IMR-90 (cell line): ENCODE results near the gene FGD3. TPM values are rescaled to one million over a fixed set of nuclear protein-coding genes. Genes with fewer than 3 reads are reported as not detected.
"Not testable (repeated sequence)": the region's sequence is repeated elsewhere in the genome, so short reads cannot be mapped to it uniquely, and the experiment has no call there.

Source experiments
- ATAC-seq: fragments of 200-7000 bp; cut with Tn5 transposase; 2 replicates; pipeline ENCODE4 v1.9.1; 2020; ENCODE audit warnings: low read depth, mild to moderate bottlenecking, moderate library complexity
- BruUV-seq: library from RNA; stranded (reverse); fragments of 400-500 nt; replicated peaks from 2 replicates; lab custom pipeline; 2021; lab: Mats Ljungman, UMichigan
- CTCF ChIA-PET: fragments of 300-600 bp; formaldehyde crosslinking; extraction: SDS; loops from one replicate; lab custom pipeline; 2021; ENCODE audit warnings: antibody characterized with exemption; lab: Yijun Ruan, JAX
- POLR2A ChIA-PET: fragments of 300-600 bp; sonication (Branson Sonifier 250); formaldehyde crosslinking; loops from one replicate; lab custom pipeline; 2022; ENCODE audit warnings: antibody characterized with exemption; ENCODE audit not compliant: unreplicated experiment; lab: Charles Lee
- DNase-seq: peaks from one replicate; pipeline ENCODE4 v3.0.0; 2013
- H2AFZ ChIP-seq: replicated peaks from 2 replicates; pipeline ENCODE3; 2013; ENCODE audit warnings: low read length, mild to moderate bottlenecking; ENCODE audit not compliant: poor library complexity
- H2AK5ac ChIP-seq: 2 replicates; pipeline ENCODE4 v1.6.1; 2013; ENCODE audit warnings: low read depth, low read length, inconsistent platforms
- H2AK9ac ChIP-seq: replicated peaks from 2 replicates; pipeline ENCODE3; 2013; ENCODE audit warnings: mild to moderate bottlenecking, low read depth, low read length, moderate library complexity; ENCODE audit not compliant: poor library complexity
- H2BK120ac ChIP-seq: 2 replicates; pipeline ENCODE4 v1.6.1; 2013; ENCODE audit warnings: low read depth, low read length, inconsistent platforms
- H2BK15ac ChIP-seq: 3 replicates; pipeline ENCODE4 v1.6.1; 2013; ENCODE audit warnings: low read depth, low read length, inconsistent platforms
- H2BK20ac ChIP-seq: 2 replicates; pipeline ENCODE4 v1.6.1; 2013; ENCODE audit warnings: low read depth, mild to moderate bottlenecking, inconsistent platforms, low read length, moderate library complexity
- H2BK5ac ChIP-seq: 2 replicates; pipeline ENCODE4 v1.6.1; 2013; ENCODE audit warnings: mild to moderate bottlenecking, low read depth, low read length, inconsistent platforms; ENCODE audit not compliant: poor library complexity, severe bottlenecking
- H3K14ac ChIP-seq: replicated peaks from 2 replicates; pipeline ENCODE4 v1.6.1; 2013; ENCODE audit warnings: low read depth, low read length, inconsistent platforms
- H3K18ac ChIP-seq: 2 replicates; pipeline ENCODE4 v1.6.1; 2013; ENCODE audit warnings: low read depth, low read length, control low read depth
- H3K23ac ChIP-seq: 2 replicates; pipeline ENCODE4 v1.6.1; 2013; ENCODE audit warnings: low read depth, low read length, inconsistent platforms
- H3K27ac ChIP-seq: 2 replicates; pipeline ENCODE4 v1.5.1; 2013; ENCODE audit warnings: mild to moderate bottlenecking, control low read depth, low read length; ENCODE audit not compliant: insufficient read depth
- H3K27me3 ChIP-seq: 2 replicates; pipeline ENCODE4 v1.6.1; 2013; ENCODE audit warnings: low read length; ENCODE audit not compliant: control insufficient read depth, insufficient read depth
- H3K36me3 ChIP-seq: 2 replicates; pipeline ENCODE4 v1.6.1; 2013; ENCODE audit warnings: low read length, mixed read lengths; ENCODE audit not compliant: control insufficient read depth, insufficient read depth
- H3K4ac ChIP-seq: 2 replicates; pipeline ENCODE4 v1.6.1; 2013; ENCODE audit warnings: low read depth, low read length, inconsistent platforms
- H3K4me1 ChIP-seq: 2 replicates; pipeline ENCODE4 v1.6.1; 2013; ENCODE audit warnings: low read length, mixed read lengths; ENCODE audit not compliant: control insufficient read depth, insufficient read depth
- H3K4me2 ChIP-seq: 2 replicates; pipeline ENCODE4 v1.6.1; 2013; ENCODE audit warnings: low read depth, mild to moderate bottlenecking, control low read depth, low read length, moderate library complexity
- H3K4me3 ChIP-seq: 2 replicates; pipeline ENCODE4 v1.5.1; 2013; ENCODE audit warnings: low read depth, mild to moderate bottlenecking, control low read depth, low read length, moderate library complexity; ENCODE audit not compliant: insufficient read depth
- H3K56ac ChIP-seq: 2 replicates; pipeline ENCODE4 v1.6.1; 2013; ENCODE audit warnings: low read length, inconsistent platforms; ENCODE audit not compliant: insufficient read depth; ENCODE audit errors: extremely low read depth
- H3K79me1 ChIP-seq, 2 experiments: 2 replicates each; pipeline ENCODE4 v1.6.1; 2013; ENCODE audit warnings: low read length in 2 of 2, inconsistent platforms in 1 of 2, low read depth in 1 of 2
- H3K9ac ChIP-seq: 2 replicates; pipeline ENCODE4 v1.6.1; 2013; ENCODE audit warnings: low read depth, low read length, control low read depth
- H3K9me1 ChIP-seq: 2 replicates; pipeline ENCODE4 v1.6.1; 2013; ENCODE audit warnings: low read length, inconsistent platforms; ENCODE audit not compliant: insufficient read depth
- H3K9me3 ChIP-seq: 2 replicates; pipeline ENCODE4 v1.6.1; 2013; ENCODE audit warnings: low read length; ENCODE audit not compliant: control insufficient read depth, insufficient read depth
- H4K20me1 ChIP-seq: 2 replicates; pipeline ENCODE4 v1.6.1; 2013; ENCODE audit warnings: low read length, inconsistent platforms; ENCODE audit not compliant: insufficient read depth
- H4K5ac ChIP-seq: 2 replicates; pipeline ENCODE4 v1.6.1; 2013; ENCODE audit warnings: mild to moderate bottlenecking, low read depth, low read length, control low read depth
- H4K8ac ChIP-seq, 2 experiments: 2 replicates each; pipeline ENCODE4 v1.6.1; 2013; ENCODE audit warnings: low read depth in 2 of 2, low read length in 2 of 2, control low read depth in 1 of 2, inconsistent platforms in 1 of 2
- H4K91ac ChIP-seq: 2 replicates; pipeline ENCODE4 v1.6.1; 2013; ENCODE audit warnings: low read depth, low read length, inconsistent platforms; ENCODE audit not compliant: insufficient read depth
- WGBS, 2 experiments: methylation state at CpG; one replicate each; pipeline versions ENCODE4 v1.1.5 to v1.1.7; 2013; ENCODE audit warnings: missing lambda C conversion rate in 2 of 2; ENCODE audit not compliant: insufficient read length in 1 of 2; ENCODE audit errors: extremely low coverage in 2 of 2; 5-methylcytosine and 5-hydroxymethylcytosine counted together
- dilution Hi-C: fragments of 300-500 bp; cut with HindIII; formaldehyde crosslinking; loops from one replicate; pipeline ENCODE4 v1.14.3; 2018; ENCODE audit warnings: low sequenced_read_pairs; ENCODE audit not compliant: unreplicated experiment
- in situ Hi-C: fragments of 300-500 bp; cut with MboI; formaldehyde crosslinking; loops from 3 replicates; pipeline ENCODE4 v1.14.3; 2019; ENCODE audit warnings: low sequenced_read_pairs, inconsistent platforms, mixed read lengths
- intact Hi-C: fragments of 100-400 bp; cut with micrococcal nuclease; formaldehyde crosslinking; loops from 2 replicates; pipeline ENCODE4 v1.10.0; 2022
- polyA plus RNA-seq, 3 experiments: library from polyadenylated mRNA; depleted of rRNA; stranded (reverse); fragments of >200 nt; gene quantifications; 2 replicates each; pipeline ENCODE4 v1.2.3, GENCODE V29; 2012; ENCODE audit warnings: low replicate concordance in 1 of 3
- total RNA-seq: library from RNA; depleted of rRNA; stranded (reverse); fragments of >200 nt; gene quantifications from 2 replicates; pipeline ENCODE4 v1.2.3, GENCODE V29; 2012

FGD3 gene
- total and polyA plus RNA-seq, 2 of the 4 experiments (the other 2 are of a cell fraction) = not detected

DNA sequence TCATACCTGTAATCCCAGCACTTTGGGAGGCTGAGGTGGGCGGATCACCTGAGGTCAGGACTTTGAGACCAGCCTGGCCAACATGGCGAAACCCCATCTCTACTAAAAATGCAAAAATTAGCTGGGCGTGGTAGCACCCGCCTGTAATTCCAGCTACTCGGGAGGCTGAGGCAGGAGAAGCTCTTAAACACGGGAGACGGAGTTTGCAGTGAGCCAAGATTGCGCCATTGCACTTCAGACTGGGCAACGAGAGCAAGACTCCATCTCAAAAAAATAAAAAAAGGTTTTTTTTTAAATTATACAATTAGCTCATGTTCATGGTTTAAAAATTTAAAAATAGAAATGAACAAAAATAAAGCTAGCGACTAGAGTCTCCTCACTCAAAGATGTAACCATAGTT, 67.9 kb downstream of the FGD3 start:
- H3K27me3 ChIP-seq, H3K14ac ChIP-seq, H2BK5ac ChIP-seq, BruUV-seq, H2AK9ac ChIP-seq, POLR2A ChIA-PET, DNase-seq, H3K79me1 ChIP-seq, H4K20me1 ChIP-seq, H3K4me3 ChIP-seq, H3K4ac ChIP-seq, H3K18ac ChIP-seq, H2AFZ ChIP-seq, H4K5ac ChIP-seq, H3K4me2 ChIP-seq, H3K27ac ChIP-seq, H2BK20ac ChIP-seq, dilution Hi-C loops, H3K56ac ChIP-seq, H3K9me1 ChIP-seq, H4K8ac ChIP-seq, H3K9ac ChIP-seq, H3K4me1 ChIP-seq, H2BK15ac ChIP-seq, ATAC-seq, H4K91ac ChIP-seq, H3K23ac ChIP-seq, intact Hi-C loops, H3K9me3 ChIP-seq, H2AK5ac ChIP-seq, H3K36me3 ChIP-seq, H2BK120ac ChIP-seq: not testable (repeated sequence)
- WGBS, 2 experiments = no CpG with 5 or more reads among the region's 10 CpGs
- in situ Hi-C loops = loop anchor here (25.0 kb wide), 1 partner anchor 297 kb away; no protein-coding TSS in a partner anchor
- CTCF ChIA-PET = interaction anchor here (0.6 kb wide), 1 partner anchor 450 kb away, joined by 4 read pairs; no protein-coding TSS in a partner anchor
